Panc1 (cell line): Measurements from ENCODE around the gene FOXO1. TPM values are rescaled to one million over a fixed set of nuclear protein-coding genes. Genes with fewer than 3 reads are reported as not detected.

ENCODE experiments used
- ATAC-seq: fragments of 200-7000 bp; cut with Tn5 transposase; 2 replicates; pipeline ENCODE4 v1.9.1; 2020; ENCODE audit warnings: mild to moderate bottlenecking, moderate library complexity
- BruUV-seq: library from RNA; stranded (reverse); fragments of 400-500 nt; replicated peaks from 2 replicates; lab custom pipeline; 2021; lab: Mats Ljungman, UMichigan
- CTCF ChIA-PET: fragments of 300-600 bp; sonication (Branson Sonifier 250); formaldehyde crosslinking; loops from one replicate; lab custom pipeline; 2022; ENCODE audit warnings: antibody characterized with exemption; lab: Charles Lee
- POLR2A ChIA-PET: fragments of 300-600 bp; sonication (Branson Sonifier 250); formaldehyde crosslinking; loops from one replicate; lab custom pipeline; 2022; ENCODE audit warnings: antibody characterized with exemption; lab: Charles Lee
- DNase-seq: peaks from one replicate; pipeline ENCODE4 v3.0.0-alpha.2; 2010; ENCODE audit warnings: low read depth, low spot score
- H3K27ac ChIP-seq: 2 replicates; pipeline ENCODE4 v1.5.1; 2011; ENCODE audit warnings: mild to moderate bottlenecking, low read length, inconsistent platforms
- H3K27me3 ChIP-seq: fragments of 200-500 bp; sonication (Bioruptor generic); 2 replicates; pipeline ENCODE4 v1.6.0; 2014; ENCODE audit warnings: low read length, inconsistent platforms; ENCODE audit not compliant: control insufficient read depth, insufficient read depth
- H3K36me3 ChIP-seq: fragments of 200-500 bp; sonication (Bioruptor generic); 2 replicates; pipeline ENCODE4 v1.5.1; 2014; ENCODE audit warnings: inconsistent platforms, mild to moderate bottlenecking, low read length, moderate library complexity; ENCODE audit not compliant: control insufficient read depth, insufficient read depth
- H3K4me1 ChIP-seq: 2 replicates; pipeline ENCODE4 v1.5.1; 2011; ENCODE audit warnings: inconsistent platforms, mild to moderate bottlenecking, low read length, moderate library complexity; ENCODE audit not compliant: control insufficient read depth, insufficient read depth
- H3K4me3 ChIP-seq, 2 experiments: 2 replicates each; pipeline ENCODE4 v1.5.1; 2011 to 2012; ENCODE audit warnings: low read depth in 2 of 2, low read length in 2 of 2, mild to moderate bottlenecking in 2 of 2, inconsistent platforms in 1 of 2, moderate library complexity in 1 of 2
- H3K9me3 ChIP-seq: fragments of 200-500 bp; sonication (Bioruptor generic); 2 replicates; pipeline ENCODE4 v1.5.1; 2014; ENCODE audit warnings: low read depth, mild to moderate bottlenecking, inconsistent platforms, low read length, moderate library complexity; ENCODE audit not compliant: control insufficient read depth, insufficient read depth
- POLR2AphosphoS5 ChIP-seq: IDR thresholded peaks from 2 replicates; pipeline ENCODE4 v1.6.1; 2012; ENCODE audit warnings: mild to moderate bottlenecking, low read depth, low read length, moderate library complexity
- SIN3A ChIP-seq: IDR thresholded peaks from 2 replicates; pipeline ENCODE4 v1.6.1; 2012; ENCODE audit warnings: low read depth, mild to moderate bottlenecking, low read length, moderate library complexity, borderline replicate concordance; ENCODE audit not compliant: insufficient read depth
- TCF7L2 ChIP-seq: IDR thresholded peaks from 2 replicates; pipeline ENCODE4 v1.6.1; 2011; ENCODE audit warnings: mild to moderate bottlenecking, low read depth, low read length, inconsistent platforms
- in situ Hi-C: cut with HindIII; loops from 2 replicates; pipeline ENCODE4 v1.10.0; 2016; ENCODE audit warnings: low sequenced_read_pairs, low pct_unique_long_range_greater_than_20kb
- intact Hi-C: fragments of 100-400 bp; cut with micrococcal nuclease; formaldehyde crosslinking; loops from one replicate; pipeline ENCODE4 v1.10.0; 2022; ENCODE audit not compliant: unreplicated experiment
- total RNA-seq: library from RNA; stranded (reverse); gene quantifications from one replicate; pipeline ENCODE4 v1.2.1, GENCODE V29; 2021; ENCODE audit not compliant: unreplicated experiment
- TF ChIP-seq, protein P1 (sequence below): fragments of 450-650 bp; IDR thresholded peaks from 2 replicates; pipeline ENCODE4 v1.5.1; 2017; ENCODE audit warnings: mild to moderate bottlenecking
- TF ChIP-seq, protein P2 (sequence below), 2 experiments: IDR thresholded peaks; 2 replicates each; pipeline ENCODE4 v1.6.1; 2011 to 2012; ENCODE audit warnings: low read depth in 2 of 2, control low read depth in 1 of 2, low read length in 1 of 2, mild to moderate bottlenecking in 1 of 2, moderate library complexity in 1 of 2; ENCODE audit not compliant: insufficient read depth in 1 of 2

FOXO1 gene
- total RNA-seq, 1 experiment from 2014 or later: 2.1 TPM

GRCh38 chr13:40671956-40672764, 5.7 kb upstream of the FOXO1 start:
- ATAC-seq (no peak), DNase-seq (no peak)
- TF ChIP-seq TCF7L2 (no peak), POLR2AphosphoS5 (no peak), SIN3A (no peak)
- TF ChIP-seq, protein P1, sequence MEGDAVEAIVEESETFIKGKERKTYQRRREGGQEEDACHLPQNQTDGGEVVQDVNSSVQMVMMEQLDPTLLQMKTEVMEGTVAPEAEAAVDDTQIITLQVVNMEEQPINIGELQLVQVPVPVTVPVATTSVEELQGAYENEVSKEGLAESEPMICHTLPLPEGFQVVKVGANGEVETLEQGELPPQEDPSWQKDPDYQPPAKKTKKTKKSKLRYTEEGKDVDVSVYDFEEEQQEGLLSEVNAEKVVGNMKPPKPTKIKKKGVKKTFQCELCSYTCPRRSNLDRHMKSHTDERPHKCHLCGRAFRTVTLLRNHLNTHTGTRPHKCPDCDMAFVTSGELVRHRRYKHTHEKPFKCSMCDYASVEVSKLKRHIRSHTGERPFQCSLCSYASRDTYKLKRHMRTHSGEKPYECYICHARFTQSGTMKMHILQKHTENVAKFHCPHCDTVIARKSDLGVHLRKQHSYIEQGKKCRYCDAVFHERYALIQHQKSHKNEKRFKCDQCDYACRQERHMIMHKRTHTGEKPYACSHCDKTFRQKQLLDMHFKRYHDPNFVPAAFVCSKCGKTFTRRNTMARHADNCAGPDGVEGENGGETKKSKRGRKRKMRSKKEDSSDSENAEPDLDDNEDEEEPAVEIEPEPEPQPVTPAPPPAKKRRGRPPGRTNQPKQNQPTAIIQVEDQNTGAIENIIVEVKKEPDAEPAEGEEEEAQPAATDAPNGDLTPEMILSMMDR: no peak
- TF ChIP-seq, protein P2, sequence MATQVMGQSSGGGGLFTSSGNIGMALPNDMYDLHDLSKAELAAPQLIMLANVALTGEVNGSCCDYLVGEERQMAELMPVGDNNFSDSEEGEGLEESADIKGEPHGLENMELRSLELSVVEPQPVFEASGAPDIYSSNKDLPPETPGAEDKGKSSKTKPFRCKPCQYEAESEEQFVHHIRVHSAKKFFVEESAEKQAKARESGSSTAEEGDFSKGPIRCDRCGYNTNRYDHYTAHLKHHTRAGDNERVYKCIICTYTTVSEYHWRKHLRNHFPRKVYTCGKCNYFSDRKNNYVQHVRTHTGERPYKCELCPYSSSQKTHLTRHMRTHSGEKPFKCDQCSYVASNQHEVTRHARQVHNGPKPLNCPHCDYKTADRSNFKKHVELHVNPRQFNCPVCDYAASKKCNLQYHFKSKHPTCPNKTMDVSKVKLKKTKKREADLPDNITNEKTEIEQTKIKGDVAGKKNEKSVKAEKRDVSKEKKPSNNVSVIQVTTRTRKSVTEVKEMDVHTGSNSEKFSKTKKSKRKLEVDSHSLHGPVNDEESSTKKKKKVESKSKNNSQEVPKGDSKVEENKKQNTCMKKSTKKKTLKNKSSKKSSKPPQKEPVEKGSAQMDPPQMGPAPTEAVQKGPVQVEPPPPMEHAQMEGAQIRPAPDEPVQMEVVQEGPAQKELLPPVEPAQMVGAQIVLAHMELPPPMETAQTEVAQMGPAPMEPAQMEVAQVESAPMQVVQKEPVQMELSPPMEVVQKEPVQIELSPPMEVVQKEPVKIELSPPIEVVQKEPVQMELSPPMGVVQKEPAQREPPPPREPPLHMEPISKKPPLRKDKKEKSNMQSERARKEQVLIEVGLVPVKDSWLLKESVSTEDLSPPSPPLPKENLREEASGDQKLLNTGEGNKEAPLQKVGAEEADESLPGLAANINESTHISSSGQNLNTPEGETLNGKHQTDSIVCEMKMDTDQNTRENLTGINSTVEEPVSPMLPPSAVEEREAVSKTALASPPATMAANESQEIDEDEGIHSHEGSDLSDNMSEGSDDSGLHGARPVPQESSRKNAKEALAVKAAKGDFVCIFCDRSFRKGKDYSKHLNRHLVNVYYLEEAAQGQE (IDR thresholded peaks at IDR 0.05; ENCODE audit: insufficient read depth in 1 of 2, low read depth in 2 of 2, low read length in 1 of 2): no peak
- POLR2A ChIA-PET: no interaction called here
- Histone ChIP-seq H3K36me3 (no peaks in the 10 kb centered on the region; the same call in 1 of the 2 replicates), H3K27me3 (peaks cover 2% of the 10 kb centered on the region; the same call in 1 of the 2 replicates), H3K9me3 (no peaks in the 10 kb centered on the region), H3K4me3 (no peak overlapping the region), H3K4me1 (no peaks in the 10 kb centered on the region; the same call in 1 of the 2 replicates), H3K27ac (no peak overlapping the region)
- BruUV-seq: no TSS peak
- in situ Hi-C loops: no loop called here
- CTCF ChIA-PET: no interaction called here
- intact Hi-C loops: no loop called here

- Histone ChIP-seq H3K4me3 (no peak overlapping the region), H3K9me3 (no peaks in the 10 kb centered on the region), H3K27ac (no peak overlapping the region), H3K36me3 (no peaks in the 10 kb centered on the region; the same call in 1 of the 2 replicates), H3K4me1 (no peaks in the 10 kb centered on the region; the same call in 1 of the 2 replicates), H3K27me3 (peaks cover 2% of the 10 kb centered on the region; the same call in 1 of the 2 replicates)
- TF ChIP-seq POLR2AphosphoS5 (no peak), TCF7L2 (no peak), SIN3A (no peak)
- TF ChIP-seq, protein P1: no peak
- TF ChIP-seq, protein P2 (IDR thresholded peaks at IDR 0.05; ENCODE audit: insufficient read depth in 1 of 2, low read depth in 2 of 2, low read length in 1 of 2): no peak
- CTCF ChIA-PET: no interaction called here
- no TSS peak for BruUV-seq
- POLR2A ChIA-PET: no interaction called here
- intact Hi-C loops (no loop called here), in situ Hi-C loops (no loop called here)
- DNase-seq: no peak
- no peak for ATAC-seq
Observed at GRCh38 chr13:40670307-40670706, 3.9 kb upstream of the FOXO1 start.
